HG03066 (cell line): ENCODE measurements around the gene NCOA4.
"Not testable (repeated sequence)": the region's sequence is repeated elsewhere in the genome, so short reads cannot be mapped to it uniquely, and the experiment has no call there.

ENCODE experiments used
- ATAC-seq: cut with Tn5 transposase; IDR thresholded peaks from one replicate; pipeline ENCODE4 v1.9.1; 2021; ENCODE audit warnings: low read depth; ENCODE audit not compliant: unreplicated experiment

NCOA4 gene

GRCh38 chr10:46030091-46030937 is at the start of gene NCOA4:
TSS of gene NCOA4 (minus strand) at chr10:46030623. CDS start at chr10:46016680, 13,943 bp downstream.
- ATAC-seq = peak; percentile 97

GRCh38 chr10:46079831-46080585 is 49.6 kb upstream of the NCOA4 start:
- no peak for ATAC-seq

- no peak for ATAC-seq
These were observed 47.4 kb upstream of the NCOA4 start for GRCh38 chr10:46077731-46078413.

- no peak for ATAC-seq
These were observed 46.7 kb upstream of the NCOA4 start for GRCh38 chr10:46077141-46077554.

- no peak for ATAC-seq
These were observed 45.4 kb upstream of the NCOA4 start for GRCh38 chr10:46075869-46076268.

- ATAC-seq = no peak
These were observed 43.9 kb upstream of the NCOA4 start for GRCh38 chr10:46074196-46074946.

- ATAC-seq = no peak
These were observed 43.1 kb upstream of the NCOA4 start for GRCh38 chr10:46073564-46073963.

GRCh38 chr10:46070749-46071148 is 40.3 kb upstream of the NCOA4 start:
- no peak for ATAC-seq

GRCh38 chr10:46069771-46070463 is 39.5 kb upstream of the NCOA4 start:
- no peak for ATAC-seq

- ATAC-seq = no peak
These were observed 38.5 kb upstream of the NCOA4 start for GRCh38 chr10:46068905-46069304.

GRCh38 chr10:46068117-46068516 is 37.7 kb upstream of the NCOA4 start:
- ATAC-seq = no peak

GRCh38 chr10:46064269-46064817 is 33.9 kb upstream of the NCOA4 start:
- no peak for ATAC-seq

GRCh38 chr10:46062723-46063428 is 32.5 kb upstream of the NCOA4 start:
- ATAC-seq = no peak

GRCh38 chr10:46060706-46061105 is 30.3 kb upstream of the NCOA4 start:
- ATAC-seq = no peak

- ATAC-seq = not testable (repeated sequence)
These were observed 27.5 kb upstream of the NCOA4 start for GRCh38 chr10:46057927-46058326.

- ATAC-seq = no peak
These were observed 26.6 kb upstream of the NCOA4 start for GRCh38 chr10:46057038-46057437.

GRCh38 chr10:46055771-46056170 is 25.3 kb upstream of the NCOA4 start:
- ATAC-seq = no peak

- no peak for ATAC-seq
These were observed 23.4 kb upstream of the NCOA4 start for GRCh38 chr10:46053534-46054434.
